HG02885 (cell line): ENCODE results near the gene SFSWAP.

Experiments used
- ATAC-seq: cut with Tn5 transposase; IDR thresholded peaks from one replicate; pipeline ENCODE4 v1.9.1; 2021; ENCODE audit warnings: mild to moderate bottlenecking; ENCODE audit not compliant: unreplicated experiment, poor library complexity

SFSWAP gene

GRCh38 chr12:131779027-131779426 lies 68.1 kb downstream of the SFSWAP start:
- ATAC-seq = no peak

GRCh38 chr12:131782061-131782460 lies 71.2 kb downstream of the SFSWAP start:
- no peak for ATAC-seq

- no peak for ATAC-seq
These were observed 73.1 kb downstream of the SFSWAP start for GRCh38 chr12:131783915-131784541.

GRCh38 chr12:131784909-131785762 lies 74.2 kb downstream of the SFSWAP start:
- ATAC-seq = no peak

- no peak for ATAC-seq
These were observed 75.0 kb downstream of the SFSWAP start for GRCh38 chr12:131785763-131786330.

- no peak for ATAC-seq
These were observed 75.4 kb downstream of the SFSWAP start for GRCh38 chr12:131786331-131786730.

- ATAC-seq = no peak
These were observed 76.3 kb downstream of the SFSWAP start for GRCh38 chr12:131787143-131787660.

GRCh38 chr12:131788070-131788469 lies 77.2 kb downstream of the SFSWAP start:
- no peak for ATAC-seq

GRCh38 chr12:131789638-131790037 lies 78.7 kb downstream of the SFSWAP start:
- no peak for ATAC-seq

GRCh38 chr12:131793243-131794022 lies 82.5 kb downstream of the SFSWAP start:
- ATAC-seq = no peak

- ATAC-seq = no peak
These were observed 83.2 kb downstream of the SFSWAP start for GRCh38 chr12:131794061-131794460.

- ATAC-seq = no peak
These were observed 83.7 kb downstream of the SFSWAP start for GRCh38 chr12:131794573-131794972.

- no peak for ATAC-seq
These were observed 84.2 kb downstream of the SFSWAP start for GRCh38 chr12:131795064-131795463.

GRCh38 chr12:131795690-131796410 lies 85.0 kb downstream of the SFSWAP start:
- no peak for ATAC-seq

- ATAC-seq = no peak
These were observed 85.5 kb downstream of the SFSWAP start for GRCh38 chr12:131796411-131796736.

- ATAC-seq = no peak
These were observed 86.1 kb downstream of the SFSWAP start for GRCh38 chr12:131796754-131797587.

GRCh38 chr12:131797588-131797934 lies 86.7 kb downstream of the SFSWAP start:
- no peak for ATAC-seq

GRCh38 chr12:131799195-131799594 lies 88.3 kb downstream of the SFSWAP start:
- no peak for ATAC-seq
